HG02642 (cell line): ENCODE data around the gene TMEM120B.

ENCODE experiments used
- ATAC-seq: cut with Tn5 transposase; IDR thresholded peaks from one replicate; pipeline ENCODE4 v1.9.1; 2021; ENCODE audit warnings: mild to moderate bottlenecking; ENCODE audit not compliant: unreplicated experiment, poor library complexity

Gene TMEM120B

GRCh38 chr12:121799842-121800693 lies 87.5 kb downstream of the TMEM120B start:
- peak; percentile 35 for ATAC-seq

- peak; percentile 4 for ATAC-seq
Observed at GRCh38 chr12:121800694-121801594, 88.4 kb downstream of the TMEM120B start.

- ATAC-seq, result no peak
Observed at GRCh38 chr12:121801595-121802484, 89.3 kb downstream of the TMEM120B start.

GRCh38 chr12:121802485-121802842 lies 89.9 kb downstream of the TMEM120B start:
- ATAC-seq, result no peak

- peak; percentile 37 for ATAC-seq
Observed at GRCh38 chr12:121802843-121803698, 90.5 kb downstream of the TMEM120B start.

GRCh38 chr12:121803861-121804416 lies 91.4 kb downstream of the TMEM120B start, which contains the start of gene SETD1B:
SETD1B (plus strand) TSS chr12:121804009; CDS start chr12:121804738, 729 bp downstream.
- no peak for ATAC-seq

- ATAC-seq, result no peak
Observed at GRCh38 chr12:121804417-121805111, 92.0 kb downstream of the TMEM120B start.

GRCh38 chr12:121805171-121806008 lies 92.8 kb downstream of the TMEM120B start:
- ATAC-seq, result no peak

- no peak for ATAC-seq
Observed at GRCh38 chr12:121806009-121806545, 93.5 kb downstream of the TMEM120B start.

GRCh38 chr12:121806546-121807423 lies 94.2 kb downstream of the TMEM120B start:
- no peak for ATAC-seq

- no peak for ATAC-seq
Observed at GRCh38 chr12:121807642-121808347, 95.2 kb downstream of the TMEM120B start.

GRCh38 chr12:121808623-121809022 lies 96.1 kb downstream of the TMEM120B start:
- ATAC-seq, result no peak

- ATAC-seq, result no peak
Observed at GRCh38 chr12:121809712-121810116, 97.2 kb downstream of the TMEM120B start.

- no peak for ATAC-seq
Observed at GRCh38 chr12:121810234-121810817, 97.8 kb downstream of the TMEM120B start.

- ATAC-seq, result no peak
Observed at GRCh38 chr12:121810833-121811433, 98.4 kb downstream of the TMEM120B start.
